Smooth muscle cell of trachea (primary cell): ENCODE results near the gene SPATA2. TPM values are rescaled to one million over a fixed set of nuclear protein-coding genes. Genes with fewer than 3 reads are reported as not detected.

Experiments used
- total RNA-seq: library from RNA; depleted of rRNA; stranded (reverse); fragments of >200 nt; gene quantifications from 2 replicates; pipeline ENCODE4 v1.2.1, GENCODE V29; 2014

SPATA2 gene, protein sequence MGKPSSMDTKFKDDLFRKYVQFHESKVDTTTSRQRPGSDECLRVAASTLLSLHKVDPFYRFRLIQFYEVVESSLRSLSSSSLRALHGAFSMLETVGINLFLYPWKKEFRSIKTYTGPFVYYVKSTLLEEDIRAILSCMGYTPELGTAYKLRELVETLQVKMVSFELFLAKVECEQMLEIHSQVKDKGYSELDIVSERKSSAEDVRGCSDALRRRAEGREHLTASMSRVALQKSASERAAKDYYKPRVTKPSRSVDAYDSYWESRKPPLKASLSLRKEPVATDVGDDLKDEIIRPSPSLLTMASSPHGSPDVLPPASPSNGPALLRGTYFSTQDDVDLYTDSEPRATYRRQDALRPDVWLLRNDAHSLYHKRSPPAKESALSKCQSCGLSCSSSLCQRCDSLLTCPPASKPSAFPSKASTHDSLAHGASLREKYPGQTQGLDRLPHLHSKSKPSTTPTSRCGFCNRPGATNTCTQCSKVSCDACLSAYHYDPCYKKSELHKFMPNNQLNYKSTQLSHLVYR
- 1.9 and 2.0 TPM in 2 replicates for total RNA-seq

DNA sequence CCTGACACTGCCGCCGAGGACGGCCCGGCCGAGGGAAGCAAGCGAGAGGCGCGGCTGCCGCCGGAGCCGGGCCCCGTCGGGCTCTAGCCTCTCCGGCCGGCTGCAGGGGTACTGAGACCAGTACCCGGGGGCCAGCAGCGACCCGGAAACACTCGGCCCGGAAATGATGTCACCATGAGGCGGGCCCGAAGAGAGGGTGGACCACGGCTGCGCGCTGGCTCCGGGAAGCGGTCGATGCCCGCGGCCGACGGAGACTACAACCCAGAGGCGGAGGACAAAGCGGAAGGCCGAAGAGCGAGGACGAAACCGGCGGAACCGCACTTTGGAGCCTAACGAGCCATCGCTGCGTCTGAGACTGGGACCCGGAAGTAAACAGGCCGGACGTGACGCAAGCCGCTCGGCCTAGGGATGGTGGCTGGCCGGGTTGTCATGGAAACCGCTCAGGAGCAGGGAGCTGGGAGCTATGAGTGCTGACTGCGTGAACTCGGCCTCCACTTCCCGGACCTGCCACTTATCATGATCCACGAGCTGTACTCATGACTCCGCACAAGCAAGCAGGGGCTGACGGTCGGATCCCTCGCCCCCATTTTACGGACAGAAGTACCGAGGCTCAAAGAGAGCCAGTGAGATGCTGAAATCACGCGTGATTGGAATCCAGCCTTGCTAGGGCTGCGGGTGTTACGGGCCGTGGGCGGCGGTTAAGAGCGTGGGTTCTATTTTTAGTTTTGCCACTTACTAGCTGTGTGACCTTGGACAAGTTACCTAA, at the start of gene SPATA2:
SPATA2 (minus strand) TSS at position 150 of the 766 bp plus-strand sequence. CDS start 7,039 bp downstream, outside the sequence.

DNA sequence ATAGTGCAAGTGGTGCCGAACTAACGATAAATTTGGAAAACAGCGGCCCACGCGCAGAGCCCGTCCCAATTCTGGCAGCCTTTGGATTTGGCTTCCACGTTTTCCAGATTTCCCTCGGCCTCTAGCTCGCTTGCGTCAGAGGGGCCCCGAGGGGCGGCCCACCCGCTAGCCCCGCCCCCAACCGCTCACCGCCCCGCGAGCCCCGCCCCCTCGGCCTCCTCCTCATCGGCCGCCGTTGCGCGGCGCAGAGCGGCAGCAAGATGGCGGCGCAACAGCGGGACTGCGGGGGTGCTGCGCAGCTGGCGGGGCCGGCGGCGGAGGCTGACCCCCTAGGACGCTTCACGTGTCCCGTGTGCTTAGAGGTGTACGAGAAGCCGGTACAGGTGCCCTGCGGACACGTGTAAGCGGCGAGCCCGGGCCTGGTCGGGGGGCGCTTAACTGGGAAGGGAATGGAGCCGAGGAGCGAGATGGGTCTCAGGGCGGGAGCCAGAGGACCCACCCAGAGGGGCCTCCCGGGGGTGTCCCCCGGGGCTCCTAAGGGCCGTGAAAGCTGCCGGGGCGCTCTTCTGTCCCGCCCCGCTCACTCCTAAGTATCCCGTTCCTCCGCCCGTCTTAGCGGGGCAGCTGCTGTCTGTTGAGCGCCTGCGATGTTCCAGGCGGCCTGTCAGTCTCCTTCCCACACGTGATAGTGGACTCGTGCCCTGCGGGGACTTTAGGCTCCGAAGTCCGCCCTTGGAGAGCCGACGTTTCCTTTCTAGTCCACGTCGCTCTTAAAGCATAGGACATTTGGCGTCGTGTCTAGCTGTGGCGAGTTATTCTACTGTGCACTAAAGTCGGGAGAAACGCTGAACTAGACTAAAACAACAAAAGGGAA, 21.1 kb upstream of the SPATA2 start, which contains the start of gene RNF114:
RNF114 (plus strand) TSS at position 245 of the 874 bp plus-strand sequence; CDS start at position 261, 16 bp downstream.

Other genes with a start within 250 kb of the SPATA2 start
- 17.3 and 21.8 TPM in 2 replicates for gene B4GALT5, start 201.7 kb downstream of the SPATA2 start, total RNA-seq
- gene SLC9A8, start 102.7 kb downstream of the SPATA2 start, total RNA-seq = 7.3 and 10.8 TPM in 2 replicates
- gene RNF114, start 20.9 kb upstream of the SPATA2 start, total RNA-seq = 123 and 198 TPM in 2 replicates
- gene SNAI1, start 67.5 kb upstream of the SPATA2 start, total RNA-seq = 0.29 and 0.83 TPM in 2 replicates
- gene UBE2V1, start 197.6 kb upstream of the SPATA2 start, total RNA-seq = 56.4 and 69.0 TPM in 2 replicates
- gene PEDS1, start 238.2 kb upstream of the SPATA2 start, total RNA-seq = 11.3 and 19.8 TPM in 2 replicates